HG03342 (cell line): Measurements from ENCODE around the gene COG7.
"Not testable (repeated sequence)": the region's sequence is repeated elsewhere in the genome, so short reads cannot be mapped to it uniquely, and the experiment has no call there.

Experiments used
- ATAC-seq: cut with Tn5 transposase; IDR thresholded peaks from one replicate; pipeline ENCODE4 v1.9.1; 2021; ENCODE audit warnings: mild to moderate bottlenecking, moderate library complexity; ENCODE audit not compliant: unreplicated experiment

Gene COG7

DNA sequence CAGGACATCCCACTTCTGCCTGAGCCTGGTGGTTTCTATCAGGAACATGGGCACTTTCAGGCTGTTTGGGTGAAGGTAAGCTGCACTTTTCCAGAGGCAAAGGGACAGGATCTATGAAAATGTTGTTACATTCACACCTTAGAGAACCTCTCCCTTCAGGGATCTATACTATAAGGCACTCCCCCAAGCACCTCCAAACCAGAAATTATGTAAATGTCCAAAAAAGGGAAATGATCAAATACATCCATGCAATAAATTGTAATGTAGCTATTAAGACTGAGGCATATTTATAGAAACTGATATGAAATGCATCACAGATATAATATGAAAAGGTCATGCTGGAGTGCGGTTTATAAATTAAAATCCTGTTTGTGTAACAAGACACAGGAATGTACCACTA, 23.3 kb upstream of the COG7 start:
- ATAC-seq, result no peak

DNA sequence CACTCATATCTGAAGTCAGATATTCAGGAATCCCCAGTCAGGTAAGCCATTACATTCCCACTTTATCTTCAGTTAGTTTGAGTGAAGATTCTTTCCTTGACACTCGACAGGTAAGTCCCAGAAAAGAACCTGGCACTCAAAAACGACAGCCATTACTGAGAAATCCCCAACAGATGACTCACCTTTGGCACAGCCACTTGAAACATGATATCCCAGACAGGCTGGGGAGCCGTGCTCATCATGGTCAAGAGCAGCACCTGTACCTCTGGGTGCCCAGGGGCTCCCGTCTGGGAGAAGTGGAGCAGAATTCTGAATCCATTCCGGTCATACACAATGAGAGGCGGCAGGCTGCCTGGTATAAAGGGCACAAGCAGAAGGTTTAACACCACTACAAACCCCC, 16.8 kb upstream of the COG7 start:
- ATAC-seq, result no peak

DNA sequence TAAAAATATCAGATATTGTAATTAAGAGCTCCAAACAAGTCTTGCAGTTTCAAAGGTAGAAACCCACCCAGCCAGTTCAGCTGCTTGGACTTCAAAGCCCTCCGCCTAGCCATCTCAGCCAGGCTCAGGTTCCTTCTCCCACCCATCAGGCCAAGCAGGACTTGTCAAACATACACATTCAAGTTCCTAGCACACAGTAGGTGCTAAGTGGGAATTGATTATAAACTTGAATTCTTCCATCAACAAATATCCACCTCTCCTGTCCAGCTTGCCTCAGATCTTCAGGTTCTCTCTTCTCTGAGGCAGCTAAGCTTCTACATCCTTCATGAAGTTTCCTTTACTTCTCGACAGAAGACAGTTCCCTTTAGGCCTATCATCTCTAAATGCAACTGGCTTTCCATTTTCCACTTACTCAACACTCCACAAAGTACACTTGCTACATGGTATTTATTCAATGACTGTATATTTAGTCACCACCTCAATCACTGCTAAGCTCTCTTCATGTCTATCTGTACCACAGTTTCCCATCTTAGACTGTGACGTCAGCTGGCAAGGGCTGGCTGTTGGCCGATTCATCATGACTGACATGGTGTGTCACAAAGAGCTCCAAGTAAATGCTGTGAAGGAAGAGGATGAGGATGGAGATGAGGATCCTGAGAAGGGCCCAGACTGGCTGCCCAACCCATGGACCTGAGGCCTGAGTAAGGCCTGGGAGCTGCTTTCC, 13.3 kb upstream of the COG7 start:
- ATAC-seq, result no peak

DNA sequence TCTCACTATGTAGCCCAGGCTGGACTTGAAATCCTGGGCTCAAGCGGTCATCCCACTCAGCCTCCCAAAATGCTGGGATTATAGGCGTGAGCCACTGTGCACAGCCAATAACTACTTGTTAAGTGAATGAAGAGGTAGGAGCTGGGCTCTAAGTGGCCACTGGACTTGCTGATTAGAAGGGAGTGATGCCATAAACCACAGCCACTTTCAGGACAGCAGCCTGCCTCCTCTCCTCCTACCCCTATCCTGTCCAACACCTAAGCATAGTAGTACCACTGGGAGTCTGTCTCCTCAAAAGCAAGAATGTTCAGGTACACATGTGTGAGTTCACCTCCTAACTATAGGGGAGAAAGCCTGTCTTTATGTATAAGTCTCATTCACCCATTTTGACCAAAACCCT, 12.2 kb upstream of the COG7 start:
- ATAC-seq, result no peak

DNA sequence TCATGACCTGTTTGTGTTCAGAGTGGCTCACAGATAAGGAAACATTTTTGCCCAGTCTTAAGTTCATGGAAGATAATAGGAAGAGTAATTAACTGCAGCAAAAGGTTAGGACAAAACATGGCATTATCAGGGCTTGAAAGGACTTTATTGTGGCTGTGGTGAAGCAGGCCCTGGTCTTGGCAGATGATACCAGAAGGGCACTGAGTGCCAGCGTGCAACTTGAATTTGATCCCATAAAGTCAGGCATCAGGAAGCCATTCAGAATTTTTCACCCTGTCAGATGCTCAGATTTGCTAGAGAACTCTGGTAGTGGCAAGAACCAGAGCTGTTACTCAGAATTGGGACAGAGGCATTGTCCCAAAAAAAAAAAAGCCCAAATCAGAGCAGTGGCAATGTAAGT, 11.2 kb upstream of the COG7 start:
- no peak for ATAC-seq

DNA sequence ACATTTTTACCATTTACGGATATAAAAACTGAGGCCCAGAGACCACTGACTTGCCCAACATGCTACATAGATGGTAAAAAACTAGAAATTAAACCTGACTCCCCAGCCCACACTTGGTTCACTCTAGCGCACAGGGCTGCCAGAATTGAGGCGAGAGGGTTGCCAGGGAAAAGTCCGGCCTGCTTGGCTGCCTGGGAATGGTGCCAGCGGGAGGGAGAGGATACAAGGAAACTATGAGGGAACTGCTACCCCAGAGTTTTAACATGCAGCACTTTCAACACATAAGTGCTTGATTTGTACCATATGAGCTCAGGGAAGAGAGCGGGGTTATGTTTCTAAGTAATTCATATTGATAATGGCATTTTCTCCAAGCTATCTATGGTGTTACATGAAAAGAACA, 10.0 kb upstream of the COG7 start:
- ATAC-seq, result not testable (repeated sequence)

DNA sequence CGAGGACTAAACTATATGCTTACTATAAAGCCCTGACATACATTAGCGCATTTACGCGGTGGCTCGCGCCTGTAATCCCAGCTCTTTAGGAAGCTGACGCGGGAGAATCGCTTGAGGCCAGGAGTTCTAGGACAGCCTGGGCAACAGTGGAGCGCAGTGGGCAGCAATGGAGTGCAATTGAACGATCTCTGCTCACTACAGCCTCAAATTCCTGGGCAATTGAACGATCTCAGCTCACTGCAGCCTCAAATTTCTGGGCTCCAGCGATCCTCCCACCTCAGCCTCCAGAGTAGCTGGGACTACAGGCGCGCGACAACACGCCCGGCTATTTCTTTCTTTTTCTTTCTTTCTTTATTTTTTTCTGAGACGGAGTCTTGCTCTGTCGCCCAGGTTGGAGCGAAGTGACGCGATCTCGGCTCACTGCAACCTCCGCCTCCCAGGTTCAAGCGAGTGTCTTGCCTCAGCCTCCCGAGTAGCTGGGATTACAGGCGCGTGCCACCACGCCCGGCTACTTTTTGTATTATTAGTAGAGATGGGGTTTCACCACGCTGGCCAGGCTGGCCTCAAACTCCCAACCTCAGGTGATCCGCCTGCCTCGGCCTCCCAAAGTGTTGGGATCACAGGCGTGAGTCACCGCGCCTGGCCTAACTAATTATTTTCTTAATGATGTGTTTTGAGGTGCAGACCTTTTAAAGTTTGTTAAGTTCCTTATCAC, 506 bp upstream of the COG7 start:
- no peak for ATAC-seq

DNA sequence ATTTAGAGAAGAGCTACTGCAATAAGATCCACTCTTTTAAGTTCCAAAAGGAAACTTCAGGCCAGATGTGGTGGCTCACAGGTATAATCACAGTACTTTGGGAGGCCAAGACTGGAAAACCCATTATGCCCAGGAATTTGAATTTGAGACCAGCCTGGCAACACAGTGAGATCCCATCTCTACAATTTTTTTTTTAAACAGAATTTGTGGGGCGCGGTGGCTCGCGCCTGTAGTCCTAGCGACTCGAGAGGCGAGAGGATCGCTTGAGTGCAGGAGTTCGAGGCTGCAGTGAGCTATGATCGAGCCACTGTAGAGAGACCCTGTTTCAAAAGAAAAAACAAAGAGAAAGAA, 793 bp downstream of the COG7 start:
- ATAC-seq, result no peak

DNA sequence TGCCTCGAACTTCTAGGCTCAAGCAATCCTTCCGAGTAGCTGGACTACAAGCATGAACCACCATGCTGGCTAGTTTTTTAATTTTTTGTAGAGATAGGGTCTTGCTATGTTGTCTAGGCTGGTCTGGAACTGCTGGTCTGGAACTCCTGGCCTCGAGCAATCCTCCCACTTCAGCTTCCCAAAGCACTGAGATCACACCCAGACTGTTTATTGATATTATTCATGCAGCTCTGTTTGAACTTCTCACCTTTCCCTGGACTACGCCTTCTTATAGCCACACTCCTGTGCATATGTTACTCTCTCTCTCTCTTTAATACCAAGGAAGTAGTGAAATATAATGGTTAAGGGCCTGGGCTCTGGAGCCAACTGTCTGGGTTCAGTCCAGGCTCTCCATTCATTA, 4.6 kb downstream of the COG7 start:
- no peak for ATAC-seq

DNA sequence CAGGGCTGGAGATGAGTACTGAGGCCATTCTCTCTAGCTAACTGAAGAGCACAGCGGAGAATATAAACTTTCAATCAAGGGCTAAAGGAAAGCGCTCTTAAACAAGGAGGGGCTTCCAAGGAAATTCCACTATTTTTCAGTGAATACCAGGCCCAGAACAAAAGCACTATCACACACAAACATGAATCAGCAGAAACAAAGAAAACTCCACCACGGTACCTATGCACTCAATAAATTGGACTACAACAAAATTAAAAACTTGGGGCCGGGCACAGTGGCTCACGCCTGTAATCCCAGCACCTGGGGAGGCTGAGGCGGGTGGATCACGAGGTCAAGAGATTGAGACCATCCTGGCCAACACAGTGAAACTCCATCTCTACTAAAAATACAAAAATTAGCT, 15.4 kb downstream of the COG7 start:
- ATAC-seq, result not testable (repeated sequence)

DNA sequence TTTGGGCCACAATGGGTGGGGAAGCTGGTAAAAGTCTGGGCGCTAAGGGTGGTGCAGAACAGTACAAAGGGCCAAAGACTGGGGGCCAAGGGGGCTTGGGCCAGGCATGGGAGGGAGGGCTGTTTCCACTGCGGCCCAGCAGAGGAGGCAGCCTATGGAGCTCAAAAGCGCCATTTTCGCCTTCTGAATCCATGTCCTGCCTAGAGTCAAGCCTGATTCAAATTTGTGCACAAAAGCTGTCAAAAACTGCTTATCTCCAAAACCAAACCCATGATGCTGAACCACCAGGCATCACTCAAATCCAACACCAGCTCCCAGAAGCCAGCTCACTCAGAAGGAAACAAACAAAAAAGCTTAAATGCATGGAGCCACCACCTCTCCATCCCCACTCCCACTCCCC, 16.0 kb downstream of the COG7 start:
- ATAC-seq, result no peak

DNA sequence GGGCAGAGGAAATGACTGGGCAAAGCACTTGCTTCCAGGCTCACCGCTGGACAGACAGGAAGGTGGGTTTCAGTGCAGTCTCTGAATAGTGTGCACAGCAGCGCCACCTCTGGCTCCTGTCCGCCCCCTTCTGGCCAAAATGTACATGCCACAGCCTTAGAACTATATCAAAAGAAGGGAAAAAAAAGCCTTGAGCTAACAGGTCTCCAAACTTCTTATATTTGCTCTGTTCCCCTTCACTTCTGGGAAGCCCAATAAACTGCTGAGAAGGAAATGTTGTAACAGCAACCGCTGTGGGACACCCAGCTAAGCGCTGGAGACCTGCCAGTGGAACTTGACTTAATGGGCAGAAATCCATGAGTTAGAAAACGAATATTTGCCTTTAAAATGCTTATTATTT, 17.5 kb downstream of the COG7 start:
- no peak for ATAC-seq

DNA sequence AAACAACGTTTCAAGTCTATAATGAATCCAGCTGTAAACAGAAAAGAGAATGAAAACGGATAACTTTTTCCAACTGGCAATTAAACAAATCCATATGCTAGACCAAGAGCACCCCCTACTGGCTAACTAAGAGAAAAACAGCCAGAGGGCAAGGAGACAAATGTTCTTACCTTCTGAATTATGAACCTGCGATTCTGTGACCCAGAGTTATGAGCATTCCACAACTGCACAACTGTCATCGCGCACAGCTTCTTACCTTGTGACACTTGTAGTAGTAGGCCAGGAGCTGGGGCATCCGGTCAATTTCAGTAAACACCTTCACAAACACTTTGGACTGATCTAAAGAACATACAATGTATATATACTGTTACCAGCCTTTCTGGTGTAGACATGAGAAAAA, 18.6 kb downstream of the COG7 start:
- no peak for ATAC-seq

DNA sequence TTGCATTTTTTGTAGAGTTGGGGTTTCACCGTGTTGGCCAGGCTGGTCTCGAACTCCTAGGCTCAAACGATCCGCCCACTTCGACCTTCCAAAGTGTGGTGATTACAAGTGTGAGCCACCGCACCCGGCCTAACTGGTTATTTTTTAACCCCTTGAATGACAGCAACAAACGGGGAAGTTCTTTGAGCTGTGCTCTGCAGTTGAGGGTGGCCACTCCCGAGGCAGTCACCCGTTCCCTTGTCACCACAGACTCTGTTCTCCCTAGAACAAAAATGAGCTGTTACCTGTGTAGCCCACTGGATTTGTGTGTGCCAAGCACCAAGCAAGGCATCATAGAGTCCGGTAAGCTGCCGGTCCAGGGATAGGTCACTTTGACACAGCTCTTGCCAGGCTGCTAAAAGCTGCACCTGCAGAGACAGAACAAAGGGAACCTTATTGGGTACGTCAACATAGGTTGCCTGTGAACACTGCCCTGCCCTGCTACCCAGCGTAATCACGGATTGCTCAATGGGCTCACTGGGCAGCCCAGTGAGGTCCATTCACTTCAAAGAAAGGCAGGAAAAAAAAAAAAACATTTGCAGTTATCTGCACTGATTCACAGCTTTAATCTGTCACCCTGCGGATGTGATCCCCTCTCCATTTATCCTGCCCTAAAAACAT, 19.6 kb downstream of the COG7 start:
- no peak for ATAC-seq

DNA sequence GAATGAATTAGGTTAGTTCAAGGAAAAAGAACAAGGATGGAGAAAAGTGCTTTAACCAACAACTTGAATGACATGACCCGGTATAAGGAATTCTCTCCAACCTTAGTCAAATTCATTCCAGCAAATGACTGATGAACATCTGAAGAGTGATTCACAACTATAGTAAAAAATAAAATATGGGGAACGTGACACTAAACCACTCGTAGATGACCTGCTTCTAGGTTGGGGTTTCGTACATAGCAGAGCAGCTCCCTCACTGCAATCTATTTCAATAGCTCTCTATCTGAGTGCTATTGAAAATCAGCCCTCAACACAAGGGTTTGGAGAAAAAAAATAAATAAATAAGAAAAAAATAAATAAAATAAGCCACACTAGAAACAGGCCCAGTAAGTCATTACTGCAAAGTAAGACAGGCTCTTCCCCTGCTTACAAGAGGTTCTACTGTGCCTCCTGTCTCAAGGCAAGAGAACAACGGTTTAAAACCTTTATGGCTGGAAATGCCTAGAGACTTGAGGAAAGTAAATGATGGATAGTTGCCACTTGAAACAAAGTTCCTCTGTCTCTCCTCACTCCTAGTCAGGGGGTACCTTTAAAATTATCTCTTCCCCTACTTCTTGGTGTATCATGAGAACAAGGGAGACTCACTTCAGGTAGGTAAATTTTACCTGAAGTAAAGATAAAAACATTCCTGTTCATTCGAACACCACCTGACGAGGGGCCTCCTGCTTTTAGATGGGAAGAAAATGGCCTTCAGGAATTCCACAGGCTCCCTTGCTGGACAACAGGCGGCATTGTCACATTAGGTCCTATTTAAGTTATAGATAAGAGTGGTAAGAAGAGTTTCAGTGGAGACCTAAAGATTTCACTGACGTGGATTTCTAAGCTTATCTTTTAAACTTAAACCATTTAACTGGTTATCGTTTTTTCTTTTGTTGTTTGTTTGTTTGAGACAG, 20.5 kb downstream of the COG7 start:
- no peak for ATAC-seq

DNA sequence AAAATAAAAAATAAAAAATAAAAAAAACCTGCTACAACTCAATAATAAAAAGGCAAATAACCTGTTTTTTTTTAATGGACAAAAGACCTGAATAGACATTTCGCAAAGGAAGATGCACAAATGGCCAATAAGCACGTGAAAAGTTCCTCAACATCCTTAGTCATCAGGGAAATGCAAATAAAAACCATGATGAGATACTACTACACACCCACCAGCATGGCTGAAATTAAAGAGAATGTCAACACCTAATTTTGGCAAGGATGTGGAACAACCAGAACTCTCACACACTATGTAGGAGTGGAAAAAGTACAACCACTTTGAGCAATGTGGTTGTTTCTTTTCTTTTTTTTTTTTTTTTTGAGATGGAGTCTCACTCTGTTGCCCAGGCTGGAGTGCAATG, 24.6 kb downstream of the COG7 start:
- ATAC-seq, result no peak

DNA sequence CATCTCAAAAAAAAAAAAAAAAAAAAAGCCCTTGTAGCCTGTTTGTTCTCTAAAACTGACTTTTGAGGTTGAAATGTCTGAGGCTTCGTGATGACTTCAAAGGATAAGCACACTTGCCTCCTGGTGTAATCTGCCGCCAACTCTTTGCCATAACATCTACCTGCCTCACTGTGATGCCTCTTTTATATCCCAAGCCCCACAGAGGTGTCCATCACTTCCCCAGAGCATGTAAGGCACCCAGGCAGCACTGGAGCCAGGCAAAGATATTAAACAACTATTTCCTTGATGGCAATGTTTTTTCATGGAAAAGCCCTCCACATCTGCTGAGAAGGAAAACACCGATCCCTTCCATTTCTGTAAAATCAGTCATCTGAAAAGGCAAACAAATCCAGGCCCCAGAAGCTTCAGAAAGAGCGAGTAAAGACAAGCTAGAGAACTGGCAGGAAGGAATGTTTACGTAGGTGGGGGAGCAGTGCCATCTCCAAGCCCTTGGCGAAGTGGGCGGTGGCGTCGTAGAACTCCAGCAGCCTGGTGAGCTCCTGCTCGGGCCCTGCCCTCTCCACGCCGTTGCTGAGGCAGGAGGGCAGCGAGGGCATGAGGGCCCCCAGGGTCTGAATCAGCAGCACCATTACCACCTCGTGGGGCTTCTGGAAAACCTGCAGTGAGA, 28.6 kb downstream of the COG7 start:
- no peak for ATAC-seq

DNA sequence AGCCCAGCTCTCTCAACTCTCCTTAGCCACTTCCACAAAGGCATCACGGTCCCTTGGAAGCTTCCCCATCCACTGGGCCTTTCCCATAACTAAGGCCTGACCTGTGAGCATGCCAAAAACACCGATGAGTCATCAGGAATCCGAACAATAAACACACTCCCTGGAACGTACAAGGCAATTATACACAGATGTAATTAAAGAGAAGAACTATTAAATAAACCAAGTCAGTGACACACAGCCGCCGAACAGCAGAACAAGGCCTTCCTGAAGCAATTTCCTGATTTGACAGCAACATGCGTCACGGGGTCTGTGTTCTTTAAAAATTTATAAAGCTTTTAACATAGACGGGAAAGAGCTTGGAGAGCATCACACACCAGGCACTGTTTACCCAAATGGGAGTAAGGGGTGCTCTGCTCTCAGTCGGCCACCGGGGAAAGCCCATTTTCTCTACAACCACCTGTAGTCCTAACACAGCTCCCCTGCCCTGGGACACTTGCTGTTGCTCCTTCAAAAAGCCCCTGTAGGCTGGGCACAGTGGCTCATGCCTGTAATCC, 29.4 kb downstream of the COG7 start:
- ATAC-seq, result no peak

DNA sequence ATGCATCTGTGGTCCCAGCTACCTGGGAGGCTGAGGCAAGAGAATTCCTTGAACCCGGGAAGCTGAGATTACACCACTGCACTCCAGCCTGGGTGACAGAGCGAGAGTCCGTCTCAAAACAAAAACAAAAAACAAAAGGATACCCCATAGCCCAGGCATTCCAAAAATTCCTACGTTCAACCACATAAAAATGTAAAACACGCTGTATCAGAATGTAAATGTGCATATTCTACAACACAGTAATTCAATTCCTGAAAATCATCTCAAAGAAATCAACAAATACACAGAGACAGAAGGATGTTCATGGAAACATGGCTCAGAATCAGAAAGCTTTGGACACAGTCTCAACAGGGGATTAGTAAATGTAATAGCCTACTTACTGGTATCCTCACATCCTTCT, 33.0 kb downstream of the COG7 start:
- ATAC-seq, result no peak

DNA sequence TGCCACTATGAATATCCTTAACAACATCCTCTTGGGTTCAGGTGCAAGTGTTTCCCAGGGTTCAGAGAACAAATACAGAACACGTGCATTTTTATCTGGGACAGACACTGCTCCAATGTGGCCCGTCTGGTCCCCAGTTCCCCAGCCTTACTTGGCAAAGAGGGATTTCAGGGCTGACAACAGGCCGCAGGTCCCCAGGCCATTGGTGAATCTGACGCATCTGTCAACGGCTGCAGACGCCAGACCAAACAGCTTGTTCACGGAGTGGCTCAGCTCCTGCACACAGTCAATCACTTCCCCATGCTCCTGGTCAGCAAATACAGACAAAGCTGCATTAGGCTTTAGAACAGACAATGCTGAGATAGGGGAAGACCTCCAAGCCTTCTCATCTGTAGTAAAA, 36.2 kb downstream of the COG7 start:
- no peak for ATAC-seq
